Large intestine (tissue), 3 donors: Measurements from ENCODE around the gene ALDH2. TPM values are rescaled to one million over a fixed set of nuclear protein-coding genes. Genes with fewer than 3 reads are reported as not detected.
"Not testable (repeated sequence)": the region's sequence is repeated elsewhere in the genome, so short reads cannot be mapped to it uniquely, and the experiment has no call there.

Source experiments
- DNase-seq, 2 donors: peaks; one replicate each; pipeline versions ENCODE4 v3.0.0 to v3.0.0-alpha.2; 2013
- H3K27ac ChIP-seq: one replicate; pipeline ENCODE4 v1.5.1; 2013; ENCODE audit warnings: low read length
- H3K27me3 ChIP-seq: 2 replicates; pipeline ENCODE4 v1.6.1; 2013; ENCODE audit warnings: low read length; ENCODE audit not compliant: control insufficient read depth, insufficient read depth
- H3K36me3 ChIP-seq: 2 replicates; pipeline ENCODE4 v1.6.1; 2013; ENCODE audit warnings: low read length; ENCODE audit not compliant: control insufficient read depth, insufficient read depth
- H3K4me1 ChIP-seq: one replicate; pipeline ENCODE4 v1.6.1; 2013; ENCODE audit warnings: low read length; ENCODE audit not compliant: control insufficient read depth, insufficient read depth
- H3K4me3 ChIP-seq: one replicate; pipeline ENCODE4 v1.5.1; 2013; ENCODE audit warnings: low read length
- H3K9me3 ChIP-seq: one replicate; pipeline ENCODE4 v1.6.1; 2013; ENCODE audit warnings: mild to moderate bottlenecking, low read depth, low read length, moderate library complexity; ENCODE audit not compliant: control insufficient read depth
- WGBS: methylation state at CpG from one replicate; pipeline ENCODE4 v1.1.5; 2013; ENCODE audit warnings: low lambda C conversion rate; ENCODE audit not compliant: insufficient coverage; 5-methylcytosine and 5-hydroxymethylcytosine counted together
- polyA plus RNA-seq: library from polyadenylated mRNA; unstranded; fragments of 120-200 nt; gene quantifications from one replicate; pipeline ENCODE4 v1.2.1, GENCODE V29; 2013

The ALDH2 gene
- polyA plus RNA-seq, 1 donor = 100 TPM

DNA sequence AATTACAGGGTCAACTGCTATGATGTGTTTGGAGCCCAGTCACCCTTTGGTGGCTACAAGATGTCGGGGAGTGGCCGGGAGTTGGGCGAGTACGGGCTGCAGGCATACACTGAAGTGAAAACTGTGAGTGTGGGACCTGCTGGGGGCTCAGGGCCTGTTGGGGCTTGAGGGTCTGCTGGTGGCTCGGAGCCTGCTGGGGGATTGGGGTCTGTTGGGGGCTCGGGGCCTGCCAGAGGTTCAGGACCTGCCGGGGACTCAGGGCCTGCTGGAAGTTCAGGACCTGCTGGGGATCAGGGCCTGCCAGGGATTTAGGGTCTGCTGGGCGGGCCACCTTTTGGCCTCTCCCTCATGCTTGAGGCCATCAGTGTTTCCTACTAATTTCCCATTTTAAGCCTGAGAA is 37.1 kb downstream of the ALDH2 start:
- H3K9me3 ChIP-seq = no peaks in the 10 kb centered on the region
- H3K4me3 ChIP-seq = no peak overlapping the region
- DNase-seq = no peak
- peaks cover 67% of the 10 kb centered on the region for H3K36me3 ChIP-seq
- no CpG with 5 or more reads among the region's 8 CpGs for WGBS
- peaks cover 2% of the 10 kb centered on the region for H3K4me1 ChIP-seq
- H3K27ac ChIP-seq = no peak overlapping the region
- H3K27me3 ChIP-seq = no peaks in the 10 kb centered on the region

DNA sequence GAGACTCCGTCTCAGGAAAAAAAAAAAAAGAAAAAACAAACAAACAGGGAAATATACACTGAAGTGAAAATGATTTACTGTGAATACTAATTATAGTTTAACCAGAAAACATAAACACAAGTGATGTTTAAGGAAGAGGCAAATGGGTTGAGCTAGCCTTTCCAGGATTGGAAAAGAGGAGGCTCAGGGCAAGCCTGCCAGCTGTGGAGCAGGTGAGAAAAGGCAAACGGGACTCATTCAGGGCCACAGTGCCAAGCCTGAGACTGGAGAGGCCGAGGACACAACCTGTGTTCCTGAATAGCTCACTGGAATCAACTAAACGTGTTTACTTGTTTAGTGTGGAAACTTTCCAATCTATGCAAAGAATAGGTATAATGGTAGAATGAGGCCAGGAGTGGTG is 39.6 kb downstream of the ALDH2 start:
- H3K4me1 ChIP-seq = peaks cover 2% of the 10 kb centered on the region
- no peaks in the 10 kb centered on the region for H3K27me3 ChIP-seq
- no peak overlapping the region for H3K4me3 ChIP-seq
- no peak for DNase-seq
- H3K27ac ChIP-seq = peak overlapping the region; percentile 49
- no CpG with 5 or more reads among the region's 4 CpGs for WGBS
- H3K36me3 ChIP-seq = peaks cover 65% of the 10 kb centered on the region
- H3K9me3 ChIP-seq = no peaks in the 10 kb centered on the region

DNA sequence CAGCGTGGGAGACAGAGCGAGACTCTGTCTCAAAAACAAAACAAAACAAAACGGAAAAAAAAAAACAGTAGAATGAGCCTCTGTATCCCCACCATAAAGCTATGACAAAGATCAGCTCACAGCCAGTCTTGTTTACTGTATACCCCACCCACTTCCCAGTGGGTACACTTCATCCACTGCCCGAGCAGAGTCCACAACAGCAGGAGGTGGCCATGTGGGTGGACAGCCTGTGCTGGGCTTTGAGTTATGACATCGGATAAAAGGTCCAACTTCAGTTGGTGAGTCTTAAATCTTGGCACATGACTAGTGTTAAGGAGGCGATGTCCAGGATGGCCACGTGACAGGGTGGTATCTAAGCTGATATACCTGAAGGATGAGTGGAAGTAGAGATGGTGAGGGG is 40.5 kb downstream of the ALDH2 start:
- 100% methylated on average over 1 of the region's 7 CpGs for WGBS
- Histone ChIP-seq H3K4me3 (no peak overlapping the region), H3K27me3 (no peaks in the 10 kb centered on the region), H3K27ac (peak overlapping the region; percentile 49), H3K9me3 (no peaks in the 10 kb centered on the region), H3K4me1 (peaks cover 2% of the 10 kb centered on the region), H3K36me3 (peaks cover 58% of the 10 kb centered on the region)
- DNase-seq = peak; percentile 82 to 86

DNA sequence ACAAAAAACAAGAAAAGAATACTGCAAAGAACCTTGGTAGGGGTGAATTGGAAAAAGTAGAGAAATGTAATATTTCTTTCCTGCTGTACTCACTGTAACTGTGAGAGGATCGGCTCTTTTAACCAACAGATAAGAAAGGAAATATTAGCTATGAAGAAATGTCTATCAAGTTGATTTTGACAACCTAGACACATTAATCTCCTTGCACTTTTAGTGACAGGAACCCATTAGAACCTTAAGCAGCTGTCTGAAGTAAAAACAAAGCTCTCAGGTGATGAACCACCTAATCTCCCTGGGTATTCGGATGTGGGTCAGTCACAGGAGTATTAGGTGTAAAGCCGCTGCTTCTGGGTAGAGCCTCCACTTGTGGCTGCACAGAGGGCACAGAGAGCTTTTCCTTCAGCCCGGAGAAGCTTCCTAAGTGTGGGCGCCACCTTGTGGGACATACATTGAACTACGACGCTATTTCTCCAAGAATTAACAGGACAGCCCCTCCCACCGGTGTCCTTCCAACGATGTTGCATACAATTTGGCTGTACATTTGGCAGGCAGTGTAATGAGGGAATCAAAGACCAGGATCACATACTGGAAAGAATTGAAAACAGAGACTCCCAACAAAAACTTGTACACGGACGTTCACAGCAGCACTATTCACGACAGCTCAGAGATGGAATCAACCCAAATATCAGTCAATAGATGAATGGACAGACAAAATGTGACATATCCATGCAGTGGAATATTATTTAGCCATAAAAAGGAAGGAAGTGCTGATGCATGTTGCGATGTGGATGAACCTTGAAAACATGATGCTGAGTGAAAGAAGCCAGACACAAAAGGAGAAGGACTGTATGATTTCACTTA is 46.4 kb downstream of the ALDH2 start:
- H3K4me3 ChIP-seq = no peak overlapping the region
- H3K36me3 ChIP-seq = peaks cover 26% of the 10 kb centered on the region
- no peak overlapping the region for H3K27ac ChIP-seq
- DNase-seq = peak; percentile 73 to 79
- H3K9me3 ChIP-seq = no peaks in the 10 kb centered on the region
- 46% methylated on average over 4 of the region's 13 CpGs for WGBS
- H3K4me1 ChIP-seq = no peaks in the 10 kb centered on the region
- no peaks in the 10 kb centered on the region for H3K27me3 ChIP-seq

DNA sequence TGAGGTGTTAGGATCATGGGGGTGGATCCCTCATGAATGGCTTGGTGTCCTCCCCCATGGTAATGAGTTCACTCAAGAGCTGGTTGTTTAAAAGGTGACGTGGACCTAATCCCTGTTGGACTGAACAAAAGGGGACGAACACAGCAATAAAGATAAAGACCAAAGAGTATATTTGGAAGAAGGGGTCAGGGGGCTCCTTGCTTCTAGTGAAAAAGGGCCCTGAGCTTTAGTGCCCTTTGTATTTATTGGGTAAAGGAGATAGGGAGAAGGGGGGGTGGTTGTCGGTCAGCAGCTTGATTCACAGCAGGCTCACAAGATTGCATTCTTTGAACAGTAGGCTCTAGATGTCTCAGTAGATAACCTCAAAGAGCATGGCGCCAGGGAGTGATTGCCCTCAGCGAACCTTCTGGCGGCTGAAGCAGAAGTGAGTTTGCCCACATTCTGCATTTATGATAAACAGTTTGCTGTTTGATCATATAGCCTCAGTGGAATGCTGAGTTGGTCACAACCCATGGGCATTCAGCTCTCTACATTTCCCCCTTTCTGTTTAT is 49.4 kb downstream of the ALDH2 start:
- DNase-seq = no peak
- H3K4me1 ChIP-seq = peaks cover 19% of the 10 kb centered on the region
- no peaks in the 10 kb centered on the region for H3K27me3 ChIP-seq
- H3K27ac ChIP-seq = no peak overlapping the region
- 33% methylated on average over 1 of the region's 6 CpGs for WGBS
- H3K36me3 ChIP-seq = peaks cover 1% of the 10 kb centered on the region
- H3K9me3 ChIP-seq = no peaks in the 10 kb centered on the region
- H3K4me3 ChIP-seq = no peak overlapping the region

DNA sequence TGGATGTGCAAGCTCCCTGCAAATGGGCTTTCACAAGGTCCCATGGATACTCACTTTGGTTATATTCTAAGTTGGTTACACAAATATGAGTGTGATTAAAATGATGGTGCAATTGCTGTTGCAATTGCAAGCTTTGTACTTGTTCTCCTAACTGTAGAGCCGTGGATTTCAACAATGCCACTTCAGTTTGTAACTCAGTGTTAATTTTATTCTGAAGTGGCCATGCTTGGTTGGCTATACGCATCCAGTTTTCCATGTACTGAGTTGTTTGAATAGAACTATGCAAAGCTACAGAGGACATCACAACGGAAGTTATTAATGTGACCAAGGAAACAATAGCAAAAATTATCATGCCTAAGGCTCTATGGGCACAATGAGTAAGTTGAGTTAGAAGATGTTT is 50.2 kb downstream of the ALDH2 start:
- not testable (repeated sequence) for DNase-seq, H3K27me3 ChIP-seq, H3K4me3 ChIP-seq, H3K36me3 ChIP-seq, H3K27ac ChIP-seq, H3K9me3 ChIP-seq
- peaks cover 19% of the 10 kb centered on the region for H3K4me1 ChIP-seq
- WGBS = 80% methylated on average over 1 of the region's 3 CpGs

DNA sequence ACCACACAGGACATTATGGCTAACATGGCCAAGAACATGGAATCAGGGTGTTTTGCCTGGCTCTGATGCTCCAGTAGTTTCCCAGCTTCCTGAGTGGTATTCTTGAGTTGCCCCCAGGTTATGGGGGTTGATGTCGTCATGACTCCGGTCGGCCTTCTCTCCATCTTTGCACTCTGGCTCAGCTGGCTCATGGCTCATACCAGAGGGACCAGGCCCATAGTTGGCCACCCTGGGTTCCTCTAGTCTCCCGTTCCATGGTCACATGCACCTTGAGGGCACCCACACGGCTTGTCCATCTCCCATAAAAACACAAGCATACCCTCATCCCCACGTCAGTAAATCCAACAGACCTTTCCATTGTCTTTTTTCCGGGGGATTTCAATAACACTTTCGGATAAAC is 51.6 kb downstream of the ALDH2 start:
- Histone ChIP-seq H3K4me1 (peaks cover 19% of the 10 kb centered on the region), H3K9me3 (no peaks in the 10 kb centered on the region), H3K27ac (no peak overlapping the region), H3K27me3 (no peaks in the 10 kb centered on the region), H3K4me3 (no peak overlapping the region), H3K36me3 (no peaks in the 10 kb centered on the region)
- no peak for DNase-seq
- WGBS = 100% methylated on average over 2 of the region's 8 CpGs

DNA sequence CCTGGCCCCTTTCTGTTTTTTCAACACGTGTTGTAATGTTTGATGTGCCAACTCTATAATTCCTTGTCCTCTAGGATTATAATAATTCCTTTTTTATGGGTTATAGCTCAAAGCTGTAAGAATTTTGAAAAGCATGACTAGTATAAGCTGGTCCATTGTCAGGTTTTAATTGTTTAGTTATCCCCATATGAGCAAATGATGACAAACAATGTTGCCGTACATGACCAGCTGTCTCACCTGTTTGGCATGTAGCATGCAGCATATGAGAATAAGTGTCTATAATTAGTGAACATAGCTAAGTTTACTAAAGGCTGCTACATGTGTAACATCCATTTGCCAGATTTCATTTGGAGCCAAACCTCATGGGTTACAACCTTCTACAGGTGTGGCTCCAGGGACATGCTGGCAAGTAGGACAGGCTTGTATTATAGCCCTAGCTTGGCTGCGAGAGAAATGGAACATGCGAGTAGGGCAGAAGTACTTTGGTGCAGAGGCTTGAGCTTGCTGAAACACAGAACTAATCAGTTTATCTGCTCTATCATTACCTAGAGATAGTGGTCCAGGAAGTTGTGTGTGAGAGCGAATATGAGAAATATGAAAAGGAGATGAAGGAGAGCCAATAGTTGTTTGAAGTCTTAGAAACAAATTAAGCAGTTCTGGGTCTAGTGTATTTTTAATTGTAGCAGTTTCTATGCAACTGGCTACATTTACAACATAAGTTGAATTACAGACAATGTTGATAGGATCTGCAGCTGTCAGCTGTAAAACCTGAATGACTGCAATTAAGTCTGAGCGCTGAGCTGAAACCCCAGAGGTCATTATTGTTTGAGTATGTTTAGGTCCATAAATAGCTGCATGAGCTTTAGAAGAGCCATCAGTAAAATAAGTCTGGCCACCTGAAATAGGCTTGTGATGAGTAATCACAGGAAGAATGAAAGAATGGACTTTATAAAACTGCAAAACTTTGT is 52.7 kb downstream of the ALDH2 start:
- Histone ChIP-seq H3K36me3 (no peaks in the 10 kb centered on the region), H3K27ac (peak overlapping the region; percentile 69), H3K4me3 (no peak overlapping the region), H3K27me3 (no peaks in the 10 kb centered on the region), H3K4me1 (peaks cover 19% of the 10 kb centered on the region), H3K9me3 (no peaks in the 10 kb centered on the region)
- WGBS = 17% methylated on average over 1 of the region's 6 CpGs
- peak; percentile 68 to 88 for DNase-seq

DNA sequence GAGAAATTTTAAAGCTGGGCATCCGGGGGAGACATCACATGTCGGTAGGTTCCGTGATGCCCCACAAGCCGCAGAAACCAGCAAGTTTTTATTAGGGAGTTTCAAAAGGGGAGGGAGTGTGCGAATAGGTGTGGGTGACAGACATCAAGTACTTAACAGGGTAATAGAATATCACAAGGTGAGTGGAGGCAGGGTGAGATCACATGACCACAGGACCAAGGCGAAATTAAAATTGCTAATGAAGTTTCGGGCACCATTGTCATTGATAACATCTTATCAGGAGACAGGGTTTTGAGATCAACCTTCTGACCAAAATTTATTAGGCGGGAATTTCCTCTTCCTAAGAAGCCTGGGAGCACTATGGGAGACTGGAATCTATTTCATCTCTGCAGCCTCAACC is 54.1 kb downstream of the ALDH2 start:
- not testable (repeated sequence) for H3K4me3 ChIP-seq, H3K27me3 ChIP-seq, H3K9me3 ChIP-seq, H3K36me3 ChIP-seq, DNase-seq
- peak overlapping the region; percentile 53 for H3K27ac ChIP-seq
- WGBS = no CpG with 5 or more reads among the region's 8 CpGs
- H3K4me1 ChIP-seq = peaks cover 19% of the 10 kb centered on the region

DNA sequence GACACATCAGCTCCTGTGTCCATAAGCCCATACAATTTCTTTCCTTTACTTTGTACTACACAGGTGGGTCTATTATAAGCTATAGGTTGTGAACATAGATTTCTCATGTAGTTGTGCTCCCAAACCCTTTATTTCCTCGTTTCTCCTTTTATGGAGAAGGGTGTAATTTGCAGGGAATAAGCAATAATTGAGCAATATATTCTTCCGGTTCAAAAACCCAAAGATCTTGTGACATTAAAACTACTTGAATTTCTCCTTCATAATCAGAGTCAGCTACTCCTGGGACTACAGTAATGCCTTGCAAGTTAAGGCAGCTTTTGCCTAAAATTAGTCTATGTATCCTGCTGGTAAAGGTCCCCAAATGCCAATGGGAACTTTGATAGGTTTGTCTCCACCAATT is 56.2 kb downstream of the ALDH2 start:
- Histone ChIP-seq H3K27ac (no peak overlapping the region), H3K4me1 (peaks cover 19% of the 10 kb centered on the region), H3K36me3 (no peaks in the 10 kb centered on the region), H3K9me3 (no peaks in the 10 kb centered on the region), H3K27me3 (no peaks in the 10 kb centered on the region), H3K4me3 (no peak overlapping the region)
- no CpG with 5 or more reads among the region's 2 CpGs for WGBS
- DNase-seq = no peak
